Breast epithelium (tissue), 3 donors: ENCODE measurements around the gene EFNB3.

ENCODE experiments used
- CTCF ChIP-seq, 3 donors: fragments of 450-650 bp; IDR thresholded peaks; one replicate each; pipeline ENCODE4 v1.5.1; 2016 to 2017; ENCODE audit warnings: antibody characterized with exemption in 3 of 3, mild to moderate bottlenecking in 3 of 3, moderate library complexity in 3 of 3
- POLR2A ChIP-seq: fragments of 450-650 bp; IDR thresholded peaks from one replicate; pipeline ENCODE4 v1.6.1; 2016; ENCODE audit warnings: antibody characterized with exemption, mild to moderate bottlenecking, moderate library complexity
- POLR2AphosphoS5 ChIP-seq, 3 donors: sonication (generic); formaldehyde crosslinking; IDR thresholded peaks; one replicate each; pipeline ENCODE4 v1.6.1; 2017; ENCODE audit warnings: antibody characterized with exemption in 3 of 3

GRCh38 chr17:7684851-7685532 is 20.0 kb upstream of the EFNB3 start:
- TF ChIP-seq CTCF (IDR thresholded peaks at IDR 0.05) (no peak), POLR2AphosphoS5 (IDR thresholded peaks at IDR 0.05) (no peak), POLR2A (no peak)
